Hepatocyte (in vitro differentiated cells): ENCODE results near the gene HNRNPR. TPM values are rescaled to one million over a fixed set of nuclear protein-coding genes. Genes with fewer than 3 reads are reported as not detected.

Source experiments
- DNase-seq: peaks from one replicate; pipeline ENCODE4 v3.0.0-alpha.2; 2016; ENCODE audit warnings: low spot score
- H2AFZ ChIP-seq: fragments of 200-600 bp; sonication (generic); 2 replicates; pipeline ENCODE4 v1.6.0; 2016; ENCODE audit warnings: antibody characterized with exemption, mild to moderate bottlenecking
- H3K27ac ChIP-seq: fragments of 200-600 bp; sonication (generic); 2 replicates; pipeline ENCODE4 v1.5.1; 2016; ENCODE audit warnings: mild to moderate bottlenecking
- H3K27me3 ChIP-seq: fragments of 200-600 bp; sonication (generic); 2 replicates; pipeline ENCODE4 v1.6.1; 2016
- H3K36me3 ChIP-seq: fragments of 200-600 bp; sonication (generic); replicated peaks from 2 replicates; pipeline ENCODE4 v1.5.1; 2016; ENCODE audit warnings: low read depth; ENCODE audit not compliant: insufficient read depth
- H3K4me1 ChIP-seq: fragments of 200-600 bp; sonication (generic); 2 replicates; pipeline ENCODE4 v1.5.1; 2016; ENCODE audit warnings: mild to moderate bottlenecking, moderate library complexity; ENCODE audit not compliant: insufficient read depth
- H3K4me2 ChIP-seq: fragments of 200-600 bp; sonication (generic); 2 replicates; pipeline ENCODE4 v1.6.0; 2016
- H3K4me3 ChIP-seq: fragments of 200-600 bp; sonication (generic); 2 replicates; pipeline ENCODE4 v1.5.1; 2016; ENCODE audit warnings: mild to moderate bottlenecking
- H3K79me2 ChIP-seq: fragments of 200-600 bp; sonication (generic); 2 replicates; pipeline ENCODE4 v1.6.0; 2017; ENCODE audit warnings: mild to moderate bottlenecking
- H3K9me2 ChIP-seq: fragments of 200-600 bp; sonication (generic); replicated peaks from 2 replicates; pipeline ENCODE4 v1.6.0; 2017; ENCODE audit warnings: mild to moderate bottlenecking; ENCODE audit not compliant: insufficient read depth
- H3K9me3 ChIP-seq: fragments of 200-600 bp; sonication (generic); 2 replicates; pipeline ENCODE4 v1.5.1; 2016; ENCODE audit warnings: low read depth, mild to moderate bottlenecking
- H4K20me1 ChIP-seq: fragments of 200-600 bp; sonication (generic); 2 replicates; pipeline ENCODE4 v1.6.0; 2016; ENCODE audit warnings: mild to moderate bottlenecking; ENCODE audit not compliant: insufficient read depth, poor library complexity, severe bottlenecking
- CTCF ChIP-seq: fragments of 200-600 bp; sonication (generic); IDR thresholded peaks from 2 replicates; pipeline ENCODE4 v1.5.1; 2016; ENCODE audit warnings: antibody characterized with exemption, mild to moderate bottlenecking; ENCODE audit not compliant: poor library complexity
- EZH2 ChIP-seq: fragments of 200-600 bp; sonication (generic); IDR thresholded peaks from 2 replicates; pipeline ENCODE4 v1.6.1; 2016; ENCODE audit warnings: antibody characterized with exemption, mild to moderate bottlenecking, borderline replicate concordance
- EZH2phosphoT487 ChIP-seq: fragments of 200-600 bp; sonication (generic); IDR thresholded peaks from one replicate; pipeline ENCODE4 v1.6.1; 2018; ENCODE audit warnings: antibody characterized with exemption, mild to moderate bottlenecking, low read depth, moderate library complexity; ENCODE audit not compliant: unreplicated experiment, severe bottlenecking
- WGBS: methylation state at CpG from one replicate; pipeline ENCODE4 v1.1.6; 2016; ENCODE audit warnings: low lambda C conversion rate; ENCODE audit errors: missing lambda C conversion rate; 5-methylcytosine and 5-hydroxymethylcytosine counted together
- polyA plus RNA-seq: library from polyadenylated mRNA; unstranded; fragments of >200 nt; fragmentation: Nextera tagmentation; extraction: Ambion mirVana; gene quantifications from 2 replicates; pipeline ENCODE4 v1.2.1, GENCODE V29; 2016
- total RNA-seq: library from RNA; depleted of rRNA; stranded (reverse); fragments of >200 nt; gene quantifications from 2 replicates; pipeline ENCODE4 v1.2.3, GENCODE V29; 2014

The HNRNPR gene
- total and polyA plus RNA-seq, 2 experiments from 2014 or later = 106 to 112 TPM

GRCh38 chr1:23344987-23345472, 946 bp upstream of the HNRNPR start:
- Histone ChIP-seq H2AFZ (peak overlapping the region; percentile 46), H3K9me2 (no peaks in the 10 kb centered on the region), H3K27ac (peak overlapping the region; percentile 91), H3K27me3 (no peaks in the 10 kb centered on the region), H4K20me1 (peaks cover 36% of the 10 kb centered on the region), H3K79me2 (peaks cover 39% of the 10 kb centered on the region), H3K4me2 (peak overlapping the region; percentile 72), H3K4me3 (peak overlapping the region; percentile 3), H3K4me1 (peaks cover 16% of the 10 kb centered on the region), H3K36me3 (no peaks in the 10 kb centered on the region), H3K9me3 (no peaks in the 10 kb centered on the region)
- TF ChIP-seq EZH2phosphoT487 = no peak
- TF ChIP-seq CTCF = no peak
- TF ChIP-seq EZH2 = no peak
- WGBS = 45% methylated on average over 8 of the region's 8 CpGs
- DNase-seq = no peak

GRCh38 chr1:23343221-23344110, 618 bp downstream of the HNRNPR start:
- H3K4me2 ChIP-seq = peak overlapping the region; percentile 88
- no peak overlapping the region for H2AFZ ChIP-seq
- peaks cover 51% of the 10 kb centered on the region for H4K20me1 ChIP-seq
- WGBS = under 1% methylated on average over 38 of the region's 66 CpGs
- peak; percentile 56 for DNase-seq
- peaks cover 32% of the 10 kb centered on the region for H3K4me1 ChIP-seq
- no peaks in the 10 kb centered on the region for H3K27me3 ChIP-seq
- peak overlapping the region; percentile 97 for H3K27ac ChIP-seq
- peaks cover 55% of the 10 kb centered on the region for H3K79me2 ChIP-seq
- H3K36me3 ChIP-seq = no peaks in the 10 kb centered on the region
- H3K9me3 ChIP-seq = no peaks in the 10 kb centered on the region
- H3K4me3 ChIP-seq = peak overlapping the region; percentile 80
- no peak for TF ChIP-seq EZH2
- no peak for TF ChIP-seq CTCF
- no peak for TF ChIP-seq EZH2phosphoT487
- H3K9me2 ChIP-seq = no peaks in the 10 kb centered on the region

- Histone ChIP-seq H4K20me1 (peaks cover 65% of the 10 kb centered on the region), H3K4me1 (peaks cover 33% of the 10 kb centered on the region), H3K79me2 (peaks cover 68% of the 10 kb centered on the region), H3K4me2 (peak overlapping the region; percentile 88), H3K4me3 (peak overlapping the region; percentile 80), H3K9me2 (no peaks in the 10 kb centered on the region), H3K36me3 (no peaks in the 10 kb centered on the region), H3K9me3 (no peaks in the 10 kb centered on the region), H3K27ac (peak overlapping the region; percentile 97), H2AFZ (no peak overlapping the region), H3K27me3 (no peaks in the 10 kb centered on the region)
- whole genome bisulfite sequencing = 15% methylated on average over 10 of the region's 10 CpGs
- DNase-seq = no peak
- TF ChIP-seq EZH2 (no peak), CTCF (no peak), EZH2phosphoT487 (no peak)
Observed at GRCh38 chr1:23341931-23342692, 2.0 kb downstream of the HNRNPR start.
